Airway epithelial cell (primary cell): ENCODE data around the gene REM2. TPM values are rescaled to one million over a fixed set of nuclear protein-coding genes. Genes with fewer than 3 reads are reported as not detected.

ENCODE experiments used
- total RNA-seq: library from RNA; depleted of rRNA; stranded (reverse); fragments of >200 nt; gene quantifications from 2 replicates; pipeline ENCODE4 v1.2.3, GENCODE V29; 2015

Gene REM2, protein sequence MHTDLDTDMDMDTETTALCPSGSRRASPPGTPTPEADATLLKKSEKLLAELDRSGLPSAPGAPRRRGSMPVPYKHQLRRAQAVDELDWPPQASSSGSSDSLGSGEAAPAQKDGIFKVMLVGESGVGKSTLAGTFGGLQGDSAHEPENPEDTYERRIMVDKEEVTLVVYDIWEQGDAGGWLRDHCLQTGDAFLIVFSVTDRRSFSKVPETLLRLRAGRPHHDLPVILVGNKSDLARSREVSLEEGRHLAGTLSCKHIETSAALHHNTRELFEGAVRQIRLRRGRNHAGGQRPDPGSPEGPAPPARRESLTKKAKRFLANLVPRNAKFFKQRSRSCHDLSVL
- 0.21 and 0.28 TPM in 2 replicates for total RNA-seq

GRCh38 chr14:22883173-22883976, at the start of gene REM2:
TSS of gene REM2 (plus strand) at chr14:22883222. CDS start at chr14:22883288, 66 bp downstream.

GRCh38 chr14:22836301-22837113, 46.5 kb upstream of the REM2 start, which contains the start of gene MMP14:
TSS of gene MMP14 (plus strand) at chr14:22836585. CDS start at chr14:22836818, 233 bp downstream.

DNA sequence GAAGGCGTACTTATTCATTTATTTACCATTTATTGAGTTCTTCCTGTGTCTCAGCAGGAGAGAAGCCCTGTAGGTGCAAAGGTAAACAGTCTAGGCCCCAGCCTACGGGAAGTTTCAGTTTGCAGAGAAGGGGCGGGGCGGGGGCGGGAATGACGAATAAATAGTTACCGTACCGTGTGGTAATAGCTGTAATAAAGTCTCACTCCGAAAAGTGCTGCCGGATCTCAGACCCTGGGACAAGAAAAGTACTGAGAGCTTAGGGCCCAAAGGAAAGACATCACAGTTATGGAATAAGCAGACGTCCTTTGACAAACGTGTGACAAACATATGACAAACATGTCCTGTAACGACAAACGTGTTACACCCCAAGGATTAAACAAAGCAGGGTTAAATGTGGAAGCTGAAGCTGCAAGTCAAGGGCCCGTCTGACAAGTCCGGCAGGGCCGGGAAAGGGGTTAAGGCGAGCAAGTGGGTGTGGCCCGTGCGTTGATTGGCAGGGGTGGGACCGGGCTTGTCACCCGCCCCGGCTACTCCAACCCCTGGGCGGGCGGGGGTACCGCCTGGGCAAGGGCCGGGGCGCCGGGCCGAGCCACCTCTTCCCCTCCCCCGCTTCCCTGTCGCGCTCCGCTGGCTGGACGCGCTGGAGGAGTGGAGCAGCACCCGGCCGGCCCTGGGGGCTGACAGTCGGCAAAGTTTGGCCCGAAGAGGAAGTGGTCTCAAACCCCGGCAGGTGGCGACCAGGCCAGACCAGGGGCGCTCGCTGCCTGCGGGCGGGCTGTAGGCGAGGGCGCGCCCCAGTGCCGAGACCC, 11.6 kb upstream of the REM2 start, which contains the start of gene LRP10:
TSS of gene LRP10 (plus strand) at position 517 of the 809 bp plus-strand sequence. CDS start 564 bp downstream, outside the sequence.

GRCh38 chr14:22918804-22919600, 36.0 kb downstream of the REM2 start, which contains the start of gene RBM23:
TSS of gene RBM23 (minus strand) at chr14:22919149.

GRCh38 chr14:22929104-22929960, 46.3 kb downstream of the REM2 start, which contains the start of gene PRMT5:
TSS of gene PRMT5 (minus strand) at chr14:22929376. CDS start at chr14:22929361, 15 bp downstream.

Other genes starting within 250 kb of the REM2 start
- gene OR6J1, start 238.9 kb upstream of the REM2 start, total RNA-seq: not detected in 2 replicates
- gene OXA1L, start 116.5 kb upstream of the REM2 start, total RNA-seq: 67.5 and 105 TPM in 2 replicates
- 1.3 TPM in 1 of 2 replicates, not detected in the other for gene SLC7A7, start 67.8 kb upstream of the REM2 start, total RNA-seq
- gene MRPL52, start 53.3 kb upstream of the REM2 start, total RNA-seq: 96.8 and 169 TPM in 2 replicates
- 187 and 214 TPM in 2 replicates for gene MMP14, start 46.6 kb upstream of the REM2 start, total RNA-seq
- gene LRP10, start 11.5 kb upstream of the REM2 start, total RNA-seq: 88.7 and 93.0 TPM in 2 replicates
- 49.5 and 57.9 TPM in 2 replicates for gene RBM23, start 35.9 kb downstream of the REM2 start, total RNA-seq
- 63.0 and 97.8 TPM in 2 replicates for gene PRMT5, start 46.2 kb downstream of the REM2 start, total RNA-seq
- 48.7 and 66.1 TPM in 2 replicates for gene HAUS4, start 73.9 kb downstream of the REM2 start, total RNA-seq
- 117 and 141 TPM in 2 replicates for gene AJUBA, start 99.3 kb downstream of the REM2 start, total RNA-seq
- gene C14orf93, start 126.9 kb downstream of the REM2 start, total RNA-seq: 8.9 and 12.2 TPM in 2 replicates
- gene PSMB5, start 151.7 kb downstream of the REM2 start, total RNA-seq: 344 and 395 TPM in 2 replicates
- not detected in 2 replicates for gene PSMB11, start 159.0 kb downstream of the REM2 start, total RNA-seq
- gene CDH24, start 174.3 kb downstream of the REM2 start, total RNA-seq: 7.3 and 9.8 TPM in 2 replicates
- 60.9 and 67.5 TPM in 2 replicates for gene ACIN1, start 211.9 kb downstream of the REM2 start, total RNA-seq
- gene C14orf119, start 212.3 kb downstream of the REM2 start, total RNA-seq: 31.6 and 42.5 TPM in 2 replicates
- not detected in 2 replicates for gene CIROP, start 221.8 kb downstream of the REM2 start, total RNA-seq
- gene CEBPE, start 236.0 kb downstream of the REM2 start, total RNA-seq: not detected in 2 replicates